T follicular helper cell (primary cell): ENCODE results near the gene SEMA6A.

ENCODE experiments used
- DNase-seq: peaks from one replicate; pipeline ENCODE4 v3.0.0-alpha.2; 2020; ENCODE audit warnings: low read depth

The SEMA6A gene

DNA sequence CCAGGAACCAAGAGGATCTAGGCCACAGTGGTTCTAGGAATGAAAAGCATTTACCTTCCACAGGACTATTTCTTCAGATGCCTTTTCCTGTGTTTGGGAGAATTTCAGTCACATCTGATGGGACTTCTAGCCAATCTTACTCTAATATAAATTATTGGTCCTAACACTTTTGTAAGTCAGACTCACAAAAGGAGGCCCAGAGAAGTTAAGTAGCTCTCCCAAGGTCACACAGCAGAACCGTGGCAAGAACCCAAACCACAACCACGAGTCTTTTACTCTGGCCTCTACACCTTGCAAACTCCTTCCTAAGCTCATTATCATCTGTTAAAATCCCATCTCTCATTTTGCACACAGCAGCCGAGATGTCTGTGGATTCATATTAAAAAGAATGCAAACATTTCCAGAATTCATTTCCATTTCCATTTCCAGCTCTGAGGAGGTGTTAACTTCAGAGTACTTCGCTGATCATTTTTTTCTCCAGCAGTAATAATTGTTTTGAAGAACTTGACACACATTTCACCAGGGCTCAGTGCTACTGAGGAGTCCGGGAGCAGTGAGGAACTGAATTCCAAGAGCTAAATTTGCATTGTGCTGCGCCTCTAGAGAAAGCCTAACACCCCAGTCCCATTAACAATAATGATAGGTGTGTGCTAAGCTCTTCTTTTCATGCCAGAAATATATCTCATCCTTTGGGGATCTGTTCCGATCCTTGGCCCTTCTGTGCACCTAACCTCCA lies 168.1 kb downstream of the SEMA6A start:
- no peak for DNase-seq

DNA sequence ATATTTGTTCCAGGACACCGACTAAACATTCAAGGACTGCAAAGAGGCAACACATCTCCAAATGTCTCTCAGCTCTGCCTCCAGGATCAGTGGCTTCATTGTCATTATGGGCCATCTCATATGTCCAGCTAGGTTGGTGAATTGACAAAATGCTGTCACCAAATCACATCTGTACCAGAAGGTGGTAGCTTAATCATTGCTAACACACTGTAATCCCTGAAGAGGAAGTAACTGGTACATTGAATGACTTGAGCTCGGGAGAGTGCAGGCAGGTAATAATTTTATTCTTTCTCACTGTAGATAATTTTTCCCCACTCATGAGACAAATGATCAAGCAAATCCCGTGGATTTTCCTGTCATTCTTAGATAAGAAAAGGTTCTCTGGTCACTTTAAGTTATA lies 169.8 kb downstream of the SEMA6A start:
- DNase-seq, result no peak

DNA sequence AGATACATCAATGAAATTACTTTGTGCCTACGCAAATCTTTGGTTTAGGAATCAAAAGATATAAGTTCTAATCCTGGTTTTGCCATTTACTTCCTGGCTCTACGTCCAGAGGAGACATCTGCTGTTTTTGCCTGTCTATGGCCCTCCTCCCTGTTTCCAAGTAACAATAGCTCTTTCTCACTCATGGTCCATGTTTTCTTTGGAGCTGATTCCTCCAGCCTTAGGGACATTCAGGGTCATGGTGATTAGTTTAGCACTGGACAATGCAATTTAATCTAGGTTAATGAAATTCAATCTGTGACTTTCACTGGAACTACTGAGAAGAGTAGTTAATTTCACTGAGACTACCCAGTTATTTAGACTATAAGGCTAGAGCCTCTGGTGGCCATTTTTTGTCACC lies 170.6 kb downstream of the SEMA6A start:
- no peak for DNase-seq

DNA sequence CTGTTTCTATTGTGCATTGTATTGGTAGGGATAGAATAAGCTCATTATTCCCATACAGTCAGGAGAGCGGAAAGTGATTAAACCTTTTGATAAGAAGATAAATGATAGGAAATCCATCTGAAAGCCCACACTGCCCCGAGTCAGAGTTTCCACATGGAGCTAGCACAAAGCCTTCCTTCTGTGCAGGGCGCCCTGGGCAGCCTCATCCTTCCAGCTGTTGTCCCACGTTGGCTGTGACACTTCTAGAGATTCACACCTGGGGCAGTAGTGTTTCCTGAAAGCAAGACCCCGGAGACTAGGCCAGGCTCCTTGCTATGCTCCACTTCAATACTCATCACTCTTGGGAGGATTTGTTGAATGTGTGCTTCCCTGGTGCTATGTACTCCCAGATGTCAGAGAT lies 172.4 kb downstream of the SEMA6A start:
- DNase-seq, result no peak

DNA sequence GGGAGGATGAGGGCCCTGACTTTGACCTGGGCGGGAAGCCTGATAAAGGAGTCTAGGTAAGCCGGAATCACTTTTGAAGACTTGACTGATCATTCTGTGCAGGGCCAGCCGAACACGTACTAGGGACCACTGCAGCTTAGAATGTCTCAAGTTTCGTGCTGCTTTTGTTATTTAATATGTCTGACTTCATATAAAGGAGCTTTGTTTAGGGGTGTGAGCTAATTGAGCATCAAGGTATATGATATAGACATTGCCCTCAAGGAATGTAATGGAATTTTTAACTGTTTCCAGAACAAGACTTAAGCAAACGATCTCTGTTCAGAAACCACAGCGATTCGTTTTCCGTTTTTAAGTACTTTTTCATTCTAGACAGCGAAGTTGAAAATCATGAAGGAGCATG lies 173.0 kb downstream of the SEMA6A start:
- DNase-seq, result no peak

DNA sequence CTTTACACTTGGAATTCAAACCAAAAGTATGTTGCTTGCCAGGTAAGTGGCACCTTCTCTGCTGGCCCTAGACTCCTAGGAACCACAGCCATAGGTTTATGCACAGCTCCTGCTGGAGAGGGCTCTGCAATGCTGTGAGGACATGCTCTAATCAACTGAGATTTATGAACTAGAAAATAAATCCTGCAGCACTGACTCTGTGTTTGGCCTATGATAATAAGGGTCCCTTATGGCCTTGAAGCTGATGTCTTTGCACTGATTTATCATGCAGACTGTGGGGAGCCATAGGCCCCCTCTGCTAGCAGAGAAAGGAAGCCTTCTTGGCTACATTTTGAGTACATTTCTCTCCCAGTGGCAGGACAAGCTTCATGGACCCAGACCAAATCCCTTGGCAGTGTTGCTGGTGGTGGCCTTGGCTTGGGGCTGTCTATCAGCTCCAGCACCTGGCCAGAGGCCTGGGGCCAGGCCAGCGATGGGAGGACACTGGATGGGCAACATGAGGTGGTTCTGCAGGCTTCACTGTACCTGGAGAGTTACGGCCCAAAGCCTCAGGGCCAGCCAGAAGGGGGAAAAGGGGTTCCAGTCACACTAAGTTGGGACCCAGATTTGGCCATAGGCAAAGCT lies 178.0 kb downstream of the SEMA6A start:
- DNase-seq, result no peak

DNA sequence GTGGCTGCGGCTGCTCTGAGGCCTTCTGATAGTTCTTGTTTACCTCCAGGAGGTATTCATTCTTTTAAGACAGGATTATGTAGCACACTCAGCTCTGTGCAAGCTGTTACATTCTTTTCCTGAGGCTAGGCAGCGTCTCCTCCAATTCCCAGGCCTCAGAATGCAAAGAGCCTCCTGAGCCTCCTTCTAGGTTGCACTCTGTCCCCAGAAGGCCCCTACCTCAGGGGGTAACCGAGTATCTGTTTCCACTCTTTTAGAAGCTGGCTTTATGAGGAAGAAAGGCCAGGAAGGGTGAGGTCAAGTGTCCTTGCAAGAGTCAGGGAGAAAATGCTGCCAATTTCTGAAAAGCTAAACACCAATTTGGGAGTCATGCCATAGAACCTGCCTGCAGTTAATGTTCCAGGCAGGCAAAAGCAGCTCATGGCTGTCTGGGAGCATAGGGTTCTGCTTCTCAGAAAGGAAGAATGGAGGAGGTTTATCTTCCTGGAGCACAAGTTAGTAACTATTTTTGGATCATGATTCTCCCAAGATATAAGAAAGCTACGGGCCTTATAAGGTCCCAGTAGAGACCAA lies 178.9 kb downstream of the SEMA6A start:
- DNase-seq, result no peak

DNA sequence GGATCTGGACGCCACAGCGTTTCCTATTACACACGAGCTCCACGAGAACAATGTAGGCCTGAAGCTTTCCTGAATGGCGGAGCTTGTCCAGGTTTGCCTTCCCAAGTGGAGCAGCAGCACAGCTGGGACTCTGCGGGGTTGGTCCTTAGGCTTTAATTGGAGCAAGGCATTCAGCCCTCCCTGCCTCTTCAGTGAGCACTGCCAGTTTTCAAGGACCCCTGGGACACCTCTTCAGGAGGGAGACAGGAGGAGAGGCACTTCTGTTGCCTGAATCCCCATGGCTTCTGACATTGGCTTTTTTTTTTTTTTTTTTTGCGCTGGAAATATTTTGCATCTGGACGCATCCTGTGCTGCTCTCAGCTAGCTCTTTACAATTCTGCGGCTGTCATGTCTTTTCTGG lies 179.4 kb downstream of the SEMA6A start:
- DNase-seq, result no peak

DNA sequence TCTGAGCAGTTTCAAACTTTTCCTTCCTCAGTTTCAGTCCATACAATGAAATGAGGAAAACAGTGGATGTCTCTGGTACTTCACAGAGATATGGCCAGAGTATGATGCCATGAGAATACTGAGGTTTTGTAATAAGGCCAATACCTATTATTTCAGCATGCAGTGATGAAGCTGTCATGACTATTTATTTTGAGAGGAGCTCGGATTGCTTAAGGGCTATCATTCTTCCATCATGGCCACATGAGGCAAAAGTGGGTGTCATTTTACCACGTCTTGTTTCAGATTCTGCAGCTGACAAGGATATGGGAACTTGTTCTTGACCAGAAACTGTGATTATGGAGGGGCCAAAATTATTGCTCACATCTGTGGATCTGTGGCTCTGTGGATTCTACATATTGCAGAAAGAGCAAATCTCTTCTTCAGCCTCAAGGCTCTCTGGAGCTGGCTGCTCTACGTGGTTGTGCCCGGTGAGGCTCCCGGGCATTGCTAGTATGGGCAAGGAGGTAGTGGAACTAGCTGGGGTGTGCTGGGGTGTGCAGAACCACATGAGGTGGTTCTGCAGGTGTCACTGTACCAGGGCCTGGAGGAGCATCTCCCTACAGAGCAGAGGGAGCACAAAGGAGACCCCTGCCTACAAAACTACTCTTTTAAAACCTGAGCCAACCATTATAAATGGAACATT lies 180.3 kb downstream of the SEMA6A start:
- DNase-seq, result no peak
